ENCODE measurements around the gene PPM1H.

Gene PPM1H

DNA sequence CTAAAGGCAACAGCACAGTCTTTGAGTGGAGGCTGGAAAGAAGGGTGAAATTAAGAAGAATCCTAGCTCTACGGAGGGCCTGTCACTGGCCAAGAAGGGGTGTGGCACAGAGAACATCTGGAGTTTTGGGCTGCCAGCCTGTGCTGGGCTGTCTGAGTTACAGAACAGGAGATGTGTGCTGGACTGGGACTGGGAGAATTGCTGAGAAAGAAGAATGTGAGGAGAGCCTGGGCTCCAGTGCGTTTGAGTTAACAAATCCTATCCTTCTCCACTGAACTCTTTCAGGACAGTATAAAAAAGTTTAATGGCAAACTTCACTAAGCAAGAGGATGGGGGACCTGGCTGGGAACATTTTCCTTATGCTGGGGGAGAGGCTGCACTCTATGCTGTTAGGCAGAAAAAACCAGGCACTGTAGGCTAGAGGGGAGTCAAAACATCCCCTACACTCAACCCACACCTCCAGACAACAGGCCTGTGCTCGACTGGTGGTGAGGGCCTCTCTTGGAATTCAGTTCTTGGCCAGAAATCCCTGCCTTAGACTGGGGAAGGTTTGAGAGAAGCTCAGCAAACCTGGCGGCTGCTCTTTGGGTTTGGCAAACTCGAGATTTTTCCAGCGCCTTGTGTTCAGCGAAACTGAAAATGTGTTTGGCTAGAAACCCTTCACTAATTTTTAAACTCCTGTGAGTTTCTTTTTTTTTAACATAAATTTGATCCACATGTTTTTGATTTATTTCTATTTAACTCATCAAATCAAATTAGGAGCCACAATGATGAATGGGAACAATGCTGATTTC lies 251.0 kb downstream of the PPM1H start:
- TF ChIP-seq, protein P1, sequence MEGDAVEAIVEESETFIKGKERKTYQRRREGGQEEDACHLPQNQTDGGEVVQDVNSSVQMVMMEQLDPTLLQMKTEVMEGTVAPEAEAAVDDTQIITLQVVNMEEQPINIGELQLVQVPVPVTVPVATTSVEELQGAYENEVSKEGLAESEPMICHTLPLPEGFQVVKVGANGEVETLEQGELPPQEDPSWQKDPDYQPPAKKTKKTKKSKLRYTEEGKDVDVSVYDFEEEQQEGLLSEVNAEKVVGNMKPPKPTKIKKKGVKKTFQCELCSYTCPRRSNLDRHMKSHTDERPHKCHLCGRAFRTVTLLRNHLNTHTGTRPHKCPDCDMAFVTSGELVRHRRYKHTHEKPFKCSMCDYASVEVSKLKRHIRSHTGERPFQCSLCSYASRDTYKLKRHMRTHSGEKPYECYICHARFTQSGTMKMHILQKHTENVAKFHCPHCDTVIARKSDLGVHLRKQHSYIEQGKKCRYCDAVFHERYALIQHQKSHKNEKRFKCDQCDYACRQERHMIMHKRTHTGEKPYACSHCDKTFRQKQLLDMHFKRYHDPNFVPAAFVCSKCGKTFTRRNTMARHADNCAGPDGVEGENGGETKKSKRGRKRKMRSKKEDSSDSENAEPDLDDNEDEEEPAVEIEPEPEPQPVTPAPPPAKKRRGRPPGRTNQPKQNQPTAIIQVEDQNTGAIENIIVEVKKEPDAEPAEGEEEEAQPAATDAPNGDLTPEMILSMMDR (IDR thresholded peaks at IDR 0.05; ENCODE audit: extremely low read depth, missing control alignments): no peak
- no peak for DNase-seq (ENCODE audit: low spot score)

DNA sequence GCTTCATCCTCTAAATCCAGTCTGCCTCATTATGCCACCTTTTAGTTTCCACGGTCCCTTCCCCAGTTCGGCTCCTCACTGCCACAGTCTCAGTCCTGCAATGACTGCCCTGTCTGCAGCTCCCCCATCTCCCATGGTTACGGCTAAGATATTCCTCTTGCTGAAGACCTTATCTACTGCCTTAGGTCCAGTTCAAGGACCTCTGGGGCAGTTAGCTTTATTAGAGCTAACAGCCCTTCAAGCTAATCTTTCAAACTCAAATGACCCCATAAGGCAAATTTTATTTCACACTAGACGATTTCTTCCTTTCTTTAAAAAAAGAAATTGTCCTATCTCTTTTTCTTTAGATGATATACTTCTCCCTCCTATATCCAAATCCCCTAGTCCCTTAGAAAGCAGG lies 253.6 kb downstream of the PPM1H start:
- no peak for DNase-seq (ENCODE audit: low spot score)
- TF ChIP-seq, protein P1 (IDR thresholded peaks at IDR 0.05; ENCODE audit: extremely low read depth, missing control alignments): no peak

DNA sequence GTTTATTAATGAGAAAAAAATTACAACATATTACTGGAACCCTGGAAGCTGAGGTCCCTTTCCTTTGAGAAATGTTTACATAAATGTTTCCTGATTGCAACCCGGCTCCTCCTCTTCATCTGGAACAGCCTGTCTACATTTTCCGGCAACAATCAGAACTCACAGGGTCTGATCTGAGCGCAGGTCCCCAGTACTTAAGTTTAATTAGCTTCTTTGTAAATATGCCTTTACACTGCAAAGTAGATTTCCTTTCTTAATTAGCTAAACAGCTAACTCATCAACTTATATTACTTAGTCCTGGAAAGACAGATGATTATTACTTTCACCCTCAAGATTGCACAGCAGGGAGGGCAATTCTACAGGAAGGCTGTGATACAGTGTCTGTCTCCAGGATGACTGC lies 255.3 kb downstream of the PPM1H start:
- no peak for DNase-seq (ENCODE audit: low spot score)
- TF ChIP-seq, protein P1 (IDR thresholded peaks at IDR 0.05; ENCODE audit: extremely low read depth, missing control alignments): no peak

DNA sequence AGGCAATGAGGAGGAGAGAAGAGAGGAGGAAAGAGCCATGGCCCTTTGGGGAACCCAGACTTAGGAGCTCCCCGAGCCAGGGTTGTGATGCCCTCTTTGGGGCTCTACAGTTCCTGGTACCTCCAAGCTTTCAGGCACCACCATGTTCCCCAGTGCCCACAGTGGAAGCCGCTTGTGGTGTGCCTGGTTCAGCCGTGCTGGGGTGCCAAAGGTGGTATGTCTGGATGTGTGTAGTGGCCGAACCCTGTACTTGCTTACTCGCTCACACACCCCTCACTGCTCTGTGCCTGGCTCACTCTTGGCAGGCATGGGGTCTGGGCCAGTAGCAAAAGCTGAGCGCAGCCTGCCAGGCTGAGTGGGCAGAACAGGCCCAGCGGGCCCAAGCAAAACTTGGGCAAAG lies 257.6 kb downstream of the PPM1H start:
- DNase-seq (ENCODE audit: low spot score): no peak
- TF ChIP-seq, protein P1 (IDR thresholded peaks at IDR 0.05; ENCODE audit: extremely low read depth, missing control alignments): no peak

DNA sequence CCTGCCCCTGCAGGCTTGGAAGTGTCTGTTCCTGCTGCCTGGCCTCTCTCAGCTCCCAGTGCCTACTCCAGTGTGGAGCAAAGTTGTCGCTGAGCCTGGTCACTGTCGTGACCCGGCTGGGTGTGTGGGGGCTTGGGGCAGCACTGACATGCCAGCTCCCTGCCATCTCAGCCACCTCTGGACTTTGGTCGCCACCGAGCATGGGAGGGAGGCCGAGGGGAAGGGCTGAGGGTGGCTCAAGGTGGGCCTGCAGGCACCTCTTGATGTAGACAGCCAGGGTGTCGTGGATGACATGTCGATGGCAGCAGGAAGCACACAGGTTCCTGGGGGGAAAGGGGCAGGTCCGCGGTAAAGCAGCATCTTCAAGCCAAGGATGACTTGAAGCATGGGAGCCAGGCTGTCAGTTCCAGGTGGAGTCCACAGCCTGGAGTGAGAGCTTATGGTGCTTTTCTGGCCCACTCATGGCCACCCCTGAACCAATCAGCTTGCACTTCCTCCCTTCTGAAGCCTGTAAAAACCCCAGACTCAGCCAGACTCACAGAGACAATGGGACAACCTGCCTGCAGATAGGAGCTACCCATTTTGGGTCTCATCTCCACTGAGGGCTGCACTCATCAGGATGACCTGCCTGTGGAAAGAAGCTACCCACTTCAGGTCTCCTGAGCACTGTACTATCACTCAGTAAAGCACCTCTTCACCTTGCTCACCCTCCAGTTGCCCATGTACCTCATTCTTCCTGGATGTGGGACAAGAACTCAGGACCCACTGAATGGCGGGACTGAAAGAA lies 258.2 kb downstream of the PPM1H start:
- TF ChIP-seq, protein P1 (IDR thresholded peaks at IDR 0.05; ENCODE audit: extremely low read depth, missing control alignments): no peak

DNA sequence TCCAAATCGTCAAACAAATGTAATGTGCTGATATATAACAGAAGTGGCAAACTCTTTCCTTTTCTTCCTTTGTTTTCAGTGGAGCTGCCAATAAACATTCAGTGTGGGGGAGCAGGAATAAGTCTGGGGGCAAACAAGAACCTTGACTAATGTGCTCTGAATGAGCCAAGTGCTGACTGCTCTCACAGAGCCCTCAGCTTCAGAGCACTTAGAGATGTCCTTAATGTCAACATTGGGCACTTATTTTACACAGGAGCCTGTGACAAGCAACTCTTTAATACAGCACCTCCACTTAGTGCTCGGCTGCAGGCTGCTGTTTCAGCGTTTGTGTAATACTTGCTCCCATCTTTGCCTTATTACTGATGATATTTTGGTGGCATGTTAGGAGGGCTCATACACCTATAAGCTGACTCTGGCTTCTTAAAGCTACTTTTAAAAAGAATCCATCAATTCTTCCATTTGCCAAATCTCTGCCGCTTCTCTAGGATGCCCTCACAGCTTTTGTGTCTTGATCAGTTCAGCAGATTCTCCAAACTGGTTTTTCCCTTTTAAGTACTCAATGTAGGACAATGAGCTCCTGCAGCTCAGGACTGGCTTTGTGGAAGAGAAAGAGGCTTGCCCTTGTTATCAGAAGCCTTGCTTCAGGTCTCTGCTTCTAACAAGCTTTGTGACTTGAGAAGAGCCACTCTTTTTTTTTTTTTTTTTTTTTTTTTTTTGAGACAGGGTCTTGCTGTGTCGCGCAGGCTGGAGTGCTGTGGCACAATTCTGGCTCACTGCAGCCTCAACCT lies 261.7 kb downstream of the PPM1H start:
- TF ChIP-seq, protein P1 (IDR thresholded peaks at IDR 0.05; ENCODE audit: extremely low read depth, missing control alignments): no peak
- no peak for DNase-seq (ENCODE audit: low spot score)

More for the DNA sequence above, 258.2 kb downstream of the PPM1H start:
- no peak for DNase-seq (ENCODE audit: low spot score)

Measured in GM20000 (cell line).